ENCODE data around the gene ZDHHC11. TPM values are rescaled to one million over a fixed set of nuclear protein-coding genes. Genes with fewer than 3 reads are reported as not detected.
"Not testable (repeated sequence)": the region's sequence is repeated elsewhere in the genome, so short reads cannot be mapped to it uniquely, and the experiment has no call there.

Gene ZDHHC11
- total and polyA plus RNA-seq, 2 of the 4 experiments (the other 2 are of a cell fraction): 0.36 to 1.6 TPM

DNA sequence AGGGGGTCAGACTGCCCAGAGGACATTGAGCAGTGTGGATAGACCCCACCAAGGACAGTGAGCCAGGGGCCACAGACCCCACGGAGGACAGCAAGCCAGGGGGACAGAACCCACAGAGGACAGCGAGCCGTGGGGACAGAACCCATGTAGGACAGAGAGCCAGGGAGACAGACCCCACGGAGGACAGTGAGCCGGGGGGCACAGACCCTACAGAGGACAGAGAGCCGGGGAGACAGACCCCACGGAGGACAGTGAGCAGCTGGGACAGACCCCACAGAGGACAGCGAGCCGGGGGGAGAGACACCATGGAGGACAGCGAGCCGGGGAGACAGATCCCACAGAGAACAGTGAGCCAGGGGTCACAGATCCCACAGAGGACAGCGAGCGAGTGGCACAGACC lies 3.4 kb upstream of the ZDHHC11 start:
- Histone ChIP-seq H3K79me1 (ENCODE audit: low read depth in 1 of 2, low read length in 2 of 2) (no peaks in the 10 kb centered on the region), H2BK5ac (ENCODE audit: low read depth, low read length, poor library complexity, severe bottlenecking) (no peak overlapping the region), H3K56ac (ENCODE audit: extremely low read depth, insufficient read depth, low read length) (no peak overlapping the region), H3K36me3 (ENCODE audit: control insufficient read depth, insufficient read depth, low read length) (no peaks in the 10 kb centered on the region), H3K18ac (ENCODE audit: low read depth, low read length) (no peak overlapping the region), H3K27me3 (ENCODE audit: control insufficient read depth, insufficient read depth, low read length) (peaks cover 5% of the 10 kb centered on the region; the same call in 1 of the 2 replicates), H3K14ac (replicated peaks; ENCODE audit: low read depth, low read length) (no peak overlapping the region), H4K8ac (ENCODE audit: low read depth in 2 of 2, low read length in 2 of 2) (no peak overlapping the region), H3K4me3 (ENCODE audit: insufficient read depth, low read depth, low read length) (no peak overlapping the region), H2BK120ac (ENCODE audit: low read depth, low read length) (no peak overlapping the region), H3K9me3 (ENCODE audit: control insufficient read depth, insufficient read depth, low read length) (no peaks in the 10 kb centered on the region), H2BK15ac (ENCODE audit: low read depth, low read length) (no peak overlapping the region), H3K23ac (ENCODE audit: low read depth, low read length) (no peak overlapping the region), H4K91ac (ENCODE audit: insufficient read depth, low read depth, low read length) (no peak overlapping the region), H3K4me1 (ENCODE audit: control insufficient read depth, insufficient read depth, low read length) (no peaks in the 10 kb centered on the region), H2BK20ac (ENCODE audit: low read depth, low read length) (no peak overlapping the region), H3K4ac (ENCODE audit: low read depth, low read length) (no peak overlapping the region), H3K27ac (ENCODE audit: insufficient read depth, low read length) (no peak overlapping the region), H3K4me2 (ENCODE audit: low read depth, low read length) (no peak overlapping the region), H2AFZ (replicated peaks; ENCODE audit: low read length, poor library complexity) (no peak overlapping the region), H4K5ac (ENCODE audit: low read depth, low read length) (no peak overlapping the region), H2AK5ac (ENCODE audit: low read depth, low read length) (no peak overlapping the region), H3K9me1 (ENCODE audit: insufficient read depth, low read length) (peaks cover 10% of the 10 kb centered on the region), H4K20me1 (ENCODE audit: insufficient read depth, low read length) (peaks cover 13% of the 10 kb centered on the region), H3K9ac (ENCODE audit: low read depth, low read length) (no peak overlapping the region), H2AK9ac (replicated peaks; ENCODE audit: low read depth, low read length, poor library complexity) (no peak overlapping the region)
- ChIA-PET CTCF (no interaction called here), POLR2A (ENCODE audit: unreplicated experiment) (no interaction called here)
- dilution Hi-C loops (cut with HindIII; ENCODE audit: low sequenced_read_pairs, unreplicated experiment): no loop called here
- DNase-seq (no peak), ATAC-seq (ENCODE audit: low read depth) (no peak)
- intact Hi-C loops (cut with micrococcal nuclease): no loop called here
- 73% methylated on average over 5 of the region's 13 CpGs; no CpG with 5 or more reads in 1 of the 2 experiments for WGBS, 2 experiments (ENCODE audit: extremely low coverage in 2 of 2, insufficient read length in 1 of 2)
- in situ Hi-C loops (cut with MboI; ENCODE audit: low sequenced_read_pairs): no loop called here
- no TSS peak for BruUV-seq (replicated peaks)
- no peak for TF ChIP-seq MAFK (IDR thresholded peaks at IDR 0.05; ENCODE audit: low read depth, low read length)

DNA sequence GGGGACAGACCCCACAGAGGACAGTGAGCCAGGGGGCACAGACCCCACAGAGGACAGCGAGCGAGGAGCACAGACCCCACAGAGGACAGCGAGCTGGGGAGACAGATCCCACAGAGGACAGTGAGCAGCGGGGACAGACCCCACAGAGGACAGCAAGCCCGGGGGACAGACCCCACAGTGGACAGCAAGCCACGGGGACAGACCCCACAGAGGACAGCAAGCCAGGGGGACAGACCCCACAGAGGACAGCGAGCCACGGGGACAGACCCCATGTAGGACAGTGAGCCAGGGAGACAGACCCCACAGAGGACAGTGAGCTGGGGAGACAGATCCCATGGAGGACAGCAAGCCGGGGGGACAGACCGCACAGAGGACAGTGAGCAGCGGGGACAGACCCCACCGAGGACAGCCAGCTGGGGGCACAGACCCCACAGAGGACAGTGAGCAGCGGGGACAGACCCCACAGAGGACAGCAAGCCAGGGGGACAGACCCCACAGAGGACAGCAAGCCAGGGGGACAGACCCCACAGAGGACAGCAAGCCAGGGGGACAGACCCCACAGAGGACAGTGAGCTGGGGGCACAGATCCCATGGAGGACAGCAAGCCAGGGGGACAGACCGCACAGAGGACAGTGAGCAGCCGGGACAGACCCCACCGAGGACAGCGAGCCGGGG lies 2.8 kb upstream of the ZDHHC11 start:
- BruUV-seq (replicated peaks); H3K4me3 ChIP-seq (ENCODE audit: insufficient read depth, low read depth, low read length); H3K9me1 ChIP-seq (ENCODE audit: insufficient read depth, low read length); H3K36me3 ChIP-seq (ENCODE audit: control insufficient read depth, insufficient read depth, low read length); POLR2A ChIA-PET (ENCODE audit: unreplicated experiment); H2AFZ ChIP-seq (replicated peaks; ENCODE audit: low read length, poor library complexity); H2AK5ac ChIP-seq (ENCODE audit: low read depth, low read length); H3K9ac ChIP-seq (ENCODE audit: low read depth, low read length); H3K14ac ChIP-seq (replicated peaks; ENCODE audit: low read depth, low read length); H2BK15ac ChIP-seq (ENCODE audit: low read depth, low read length); CTCF ChIA-PET; H3K4me2 ChIP-seq (ENCODE audit: low read depth, low read length); H3K56ac ChIP-seq (ENCODE audit: extremely low read depth, insufficient read depth, low read length); H2BK120ac ChIP-seq (ENCODE audit: low read depth, low read length); H2BK20ac ChIP-seq (ENCODE audit: low read depth, low read length); H3K4me1 ChIP-seq (ENCODE audit: control insufficient read depth, insufficient read depth, low read length); H3K18ac ChIP-seq (ENCODE audit: low read depth, low read length); dilution Hi-C loops (cut with HindIII; ENCODE audit: low sequenced_read_pairs, unreplicated experiment); H4K5ac ChIP-seq (ENCODE audit: low read depth, low read length); H3K23ac ChIP-seq (ENCODE audit: low read depth, low read length); in situ Hi-C loops (cut with MboI; ENCODE audit: low sequenced_read_pairs); H3K9me3 ChIP-seq (ENCODE audit: control insufficient read depth, insufficient read depth, low read length); DNase-seq; intact Hi-C loops (cut with micrococcal nuclease); H4K8ac ChIP-seq (ENCODE audit: low read depth in 2 of 2, low read length in 2 of 2); H3K79me1 ChIP-seq (ENCODE audit: low read depth in 1 of 2, low read length in 2 of 2); H4K91ac ChIP-seq (ENCODE audit: insufficient read depth, low read depth, low read length); H3K27me3 ChIP-seq (ENCODE audit: control insufficient read depth, insufficient read depth, low read length); H2AK9ac ChIP-seq (replicated peaks; ENCODE audit: low read depth, low read length, poor library complexity); H2BK5ac ChIP-seq (ENCODE audit: low read depth, low read length, poor library complexity, severe bottlenecking); H3K4ac ChIP-seq (ENCODE audit: low read depth, low read length); H3K27ac ChIP-seq (ENCODE audit: insufficient read depth, low read length); ATAC-seq (ENCODE audit: low read depth): not testable (repeated sequence)
- H4K20me1 ChIP-seq (ENCODE audit: insufficient read depth, low read length): peaks cover 13% of the 10 kb centered on the region
- 76% methylated on average over 4 of the region's 18 CpGs; no CpG with 5 or more reads in 1 of the 2 experiments for WGBS, 2 experiments (ENCODE audit: extremely low coverage in 2 of 2, insufficient read length in 1 of 2)
